HepG2 (cell line): ENCODE measurements around the gene DSCAM. TPM values are rescaled to one million over a fixed set of nuclear protein-coding genes. Genes with fewer than 3 reads are reported as not detected.

Source experiments
- ATAC-seq: fragments of 200-7000 bp; cut with Tn5 transposase; 3 replicates; pipeline ENCODE4 v1.9.1; 2020; ENCODE audit warnings: mild to moderate bottlenecking, moderate library complexity
- BruUV-seq: library from RNA; stranded (reverse); fragments of 400-500 nt; replicated peaks from 2 replicates; lab custom pipeline; 2021; lab: Mats Ljungman, UMichigan
- CTCF ChIA-PET: fragments of 300-600 bp; formaldehyde crosslinking; extraction: SDS; loops from one replicate; lab custom pipeline; 2021; ENCODE audit warnings: low total read pairs, inconsistent platforms, low intra/inter-chr PET ratio; lab: Yijun Ruan, JAX
- POLR2A ChIA-PET: fragments of 350-600 bp; sonication (Branson Sonifier 250); formaldehyde crosslinking; loops from one replicate; lab custom pipeline; 2020; ENCODE audit warnings: antibody characterized with exemption, inconsistent platforms; lab: Yijun Ruan, JAX
- DNase-seq: peaks from one replicate; pipeline ENCODE4 v3.0.0-alpha.2; 2015; ENCODE audit warnings: low spot score
- FAIRE-seq: peaks from 3 replicates; lab custom pipeline; 2011; peaks lifted over from hg19 to GRCh38; lab: Jason Lieb, UNC
- H2AFZ ChIP-seq: one replicate; pipeline ENCODE4 v1.6.1; 2011; ENCODE audit warnings: low read length, inconsistent platforms
- H3K27ac ChIP-seq: fragments of 300-600 bp; 3 replicates; pipeline ENCODE4 v1.8.0; 2011; ENCODE audit warnings: mixed run types, mild to moderate bottlenecking, mixed read lengths, low read length, inconsistent platforms; ENCODE audit not compliant: insufficient read depth; ENCODE audit errors: extremely low read length
- H3K27me3 ChIP-seq, 2 experiments: fragments of 200-600 bp in 1 of 2; 2 replicates in 1 of 2; 3 replicates in 1 of 2; pipeline versions ENCODE4 v1.6.0 to v1.8.0; 2011; ENCODE audit warnings: low read length in 2 of 2, mild to moderate bottlenecking in 2 of 2, moderate library complexity in 2 of 2, inconsistent platforms in 1 of 2; ENCODE audit not compliant: insufficient read depth in 2 of 2, control insufficient read depth in 1 of 2
- H3K36me3 ChIP-seq, 2 experiments: fragments of 200-600 bp in 1 of 2; replicated peaks in 1 of 2; 2 replicates in 1 of 2; 3 replicates in 1 of 2; pipeline versions ENCODE4 v1.5.1 to v1.8.0; 2011; ENCODE audit warnings: low read length in 2 of 2, inconsistent platforms in 1 of 2; ENCODE audit not compliant: insufficient read depth in 2 of 2, control insufficient read depth in 1 of 2
- H3K4me1 ChIP-seq: 2 replicates; pipeline ENCODE4 v1.5.1; 2012; ENCODE audit warnings: low read length, inconsistent platforms; ENCODE audit not compliant: insufficient read depth
- H3K4me2 ChIP-seq: 2 replicates; pipeline ENCODE4 v1.6.0; 2011; ENCODE audit warnings: low read depth, low read length, inconsistent platforms
- H3K4me3 ChIP-seq, 3 experiments: fragments of 200-600 bp in 1 of 3; sonication (generic), shearing (Covaris generic) in 1 of 3; replicated peaks in 1 of 3; 2 replicates each; pipeline ENCODE4 v1.5.1; 2011 to 2016; ENCODE audit warnings: low read length in 3 of 3, inconsistent platforms in 2 of 3, low read depth in 2 of 3, mild to moderate bottlenecking in 2 of 3, control low read depth in 1 of 3, mixed read lengths in 1 of 3; ENCODE audit not compliant: insufficient read depth in 1 of 3
- H3K79me2 ChIP-seq: one replicate; pipeline ENCODE4 v1.6.1; 2011; ENCODE audit warnings: low read length, inconsistent platforms; ENCODE audit not compliant: insufficient read depth
- H3K9ac ChIP-seq: 2 replicates; pipeline ENCODE4 v1.6.0; 2011; ENCODE audit warnings: mild to moderate bottlenecking, low read depth, low read length, inconsistent platforms; ENCODE audit not compliant: insufficient read depth
- H3K9me3 ChIP-seq: 2 replicates; pipeline ENCODE4 v1.5.1; 2012; ENCODE audit warnings: mild to moderate bottlenecking, low read length
- H4K20me1 ChIP-seq: 2 replicates; pipeline ENCODE4 v1.6.0; 2011; ENCODE audit warnings: inconsistent platforms, mild to moderate bottlenecking, low read length, moderate library complexity; ENCODE audit not compliant: insufficient read depth
- ATF1 ChIP-seq: IDR thresholded peaks from 2 replicates; pipeline ENCODE4 v1.6.1; 2016; ENCODE audit warnings: mild to moderate bottlenecking, control low read depth
- CBX5 ChIP-seq: sonication (generic); formaldehyde crosslinking; IDR thresholded peaks from 2 replicates; pipeline ENCODE4 v1.4.0; 2020; ENCODE audit warnings: missing genetic modification reagents, borderline replicate concordance
- E2F1 ChIP-seq: sonication (generic); formaldehyde crosslinking; IDR thresholded peaks from 2 replicates; pipeline ENCODE4 v1.5.0; 2020; ENCODE audit warnings: missing genetic modification reagents
- HDAC1 ChIP-seq: sonication (generic); formaldehyde crosslinking; IDR thresholded peaks from 2 replicates; pipeline ENCODE4 v1.5.1; 2020; ENCODE audit warnings: mild to moderate bottlenecking, missing genetic modification reagents
- MED8 ChIP-seq: sonication (generic); formaldehyde crosslinking; IDR thresholded peaks from 2 replicates; pipeline ENCODE4 v1.8.1; 2023; ENCODE audit warnings: mild to moderate bottlenecking, missing genetic modification reagents; ENCODE audit not compliant: insufficient replicate concordance
- NONO ChIP-seq, 2 experiments: fragments of 450-650 bp in 1 of 2; sonication (generic) in 1 of 2; formaldehyde crosslinking in 1 of 2; IDR thresholded peaks in 1 of 2; conservative IDR thresholded peaks in 1 of 2; 2 replicates each; pipeline versions ENCODE4 v1.6.1 to v1.8.0; 2017 to 2022; ENCODE audit warnings: mild to moderate bottlenecking in 1 of 2, missing genetic modification reagents in 1 of 2, moderate library complexity in 1 of 2
- SP4 ChIP-seq: sonication (generic); formaldehyde crosslinking; IDR thresholded peaks from 2 replicates; pipeline ENCODE4 v1.8.1; 2023; ENCODE audit warnings: mild to moderate bottlenecking, missing genetic modification reagents
- ZNF101 ChIP-seq: sonication (generic); formaldehyde crosslinking; IDR thresholded peaks from 2 replicates; pipeline ENCODE4 v1.4.0; 2020; ENCODE audit warnings: mild to moderate bottlenecking, low read depth, missing genetic modification reagents, borderline replicate concordance
- ZSCAN21 ChIP-seq: sonication (generic); formaldehyde crosslinking; IDR thresholded peaks from 2 replicates; pipeline ENCODE4 v1.8.0; 2022; ENCODE audit warnings: mild to moderate bottlenecking, missing genetic modification reagents, moderate library complexity, borderline replicate concordance
- ZSCAN30 ChIP-seq: sonication (generic); formaldehyde crosslinking; IDR thresholded peaks from 2 replicates; pipeline ENCODE4 v1.5.0; 2020; ENCODE audit warnings: mild to moderate bottlenecking, missing genetic modification reagents
- WGBS: methylation state at CpG from one replicate; pipeline ENCODE4 v1.1.6; 2017; ENCODE audit warnings: low lambda C conversion rate; 5-methylcytosine and 5-hydroxymethylcytosine counted together
- in situ Hi-C: cut with HindIII; loops from 2 replicates; pipeline ENCODE4 v1.10.0; 2017; ENCODE audit warnings: low pct_unique_long_range_greater_than_20kb; ENCODE audit not compliant: extremely low pct_ligation_motif_present
- intact Hi-C: fragments of 100-400 bp; cut with micrococcal nuclease; formaldehyde crosslinking; loops from one replicate; pipeline ENCODE4 v1.10.0; 2022; ENCODE audit not compliant: unreplicated experiment
- polyA plus RNA-seq, 8 experiments: library from polyadenylated mRNA; depleted of rRNA in 3 of 8; stranded (reverse) in 7 of 8; unstranded in 1 of 8; fragments of >200 nt; fragmentation: Illumina TruSeq in 4 of 8; extraction: Trizol in 4 of 8; gene quantifications; 2 replicates each; pipeline versions ENCODE4 v1.2.1 to v1.2.3, GENCODE V29; 2011 to 2016; ENCODE audit warnings: low read depth in 4 of 8, missing spikeins in 1 of 8, mixed read lengths in 1 of 8; ENCODE audit not compliant: insufficient read depth in 1 of 8
- total RNA-seq, 5 experiments: library from RNA; depleted of rRNA; stranded (reverse); fragments of >200 nt; fragmentation: Illumina TruSeq; extraction: Trizol; gene quantifications; 2 replicates each; pipeline ENCODE4 v1.2.3, GENCODE V29; 2016; ENCODE audit warnings: low read depth in 1 of 5

The DSCAM gene
- total and polyA plus RNA-seq, 2 of the 13 experiments (the other 11 are each of a cell fraction or from before 2014, with no cell fraction given), result not detected

DNA sequence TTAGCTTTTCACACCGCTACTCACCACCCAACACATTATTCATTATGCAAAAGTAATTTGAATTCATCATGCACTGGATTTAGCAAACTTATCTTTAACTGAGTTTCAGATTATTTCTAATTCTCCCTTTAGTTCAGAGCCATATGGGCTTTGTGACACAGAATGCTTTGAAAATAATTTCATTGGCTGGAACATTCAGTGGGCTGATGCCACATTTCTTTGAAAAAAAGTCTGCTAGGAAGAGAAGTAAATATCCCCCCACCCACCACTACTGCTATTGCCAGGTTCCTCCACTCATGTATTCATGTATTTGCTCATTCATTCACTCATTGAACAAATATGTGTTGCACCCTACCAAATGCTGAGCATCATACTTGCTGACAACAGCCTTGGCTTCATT, 280.5 kb downstream of the DSCAM start:
- Histone ChIP-seq H3K79me2 (no peaks in the 10 kb centered on the region), H3K9me3 (peaks cover 87% of the 10 kb centered on the region), H3K27ac (no peak overlapping the region), H3K9ac (no peak overlapping the region)
- ChIA-PET CTCF (no interaction called here), POLR2A (no interaction called here)
- TF ChIP-seq ATF1 (CRISPR knock-in tag), result no peak
- TF ChIP-seq CBX5 (CRISPR knock-in tag), result no peak
- no peak for TF ChIP-seq MED8 (CRISPR knock-in tag)
- TF ChIP-seq SP4, result no peak
- no peak for TF ChIP-seq NONO (IDR thresholded peaks at IDR 0.05)
- no peak for TF ChIP-seq NONO (CRISPR knock-in tag; conservative IDR thresholded peaks at IDR 0.05)
- TF ChIP-seq HDAC1 (CRISPR knock-in tag), result no peak
- TF ChIP-seq E2F1 (CRISPR knock-in tag), result no peak
- TF ChIP-seq ZNF101 (CRISPR knock-in tag), result no peak
- TF ChIP-seq ZSCAN30, result no peak
- TF ChIP-seq ZSCAN21, result no peak
- TF ChIP-seq, all 625 proteins: peak for 0
- Histone ChIP-seq H3K4me2 (no peak overlapping the region), H4K20me1 (no peaks in the 10 kb centered on the region), H3K4me1 (no peaks in the 10 kb centered on the region), H2AFZ (no peak overlapping the region), H3K36me3 (no peaks in the 10 kb centered on the region), H3K4me3 (no peak overlapping the region), H3K27me3 (no peaks in the 10 kb centered on the region)
- in situ Hi-C loops (no loop called here), intact Hi-C loops (no loop called here)
- WGBS, result 20% methylated on average over 1 of the region's 1 CpG
- BruUV-seq, result no TSS peak
- ATAC-seq, result no peak
- FAIRE-seq, result no peak
- DNase-seq, result no peak
